Measurements from ENCODE around the gene OR8J3. TPM values are rescaled to one million over a fixed set of nuclear protein-coding genes. Genes with fewer than 3 reads are reported as not detected.

The OR8J3 gene
- total RNA-seq, 1 experiment from 2014 or later, result not detected

GRCh38 chr11:56122073-56122472, 17.9 kb downstream of the OR8J3 start, which contains the start of gene OR8H3:
Gene OR8H3 (plus strand): TSS chr11:56122373. CDS start chr11:56122373, 0 bp downstream.
- BruUV-seq (replicated peaks), result no TSS peak
- ChIA-PET POLR2A (ENCODE audit: unreplicated experiment) (no interaction called here), CTCF (no interaction called here)
- intact Hi-C loops (cut with micrococcal nuclease), result no loop called here
- H3K4me2 ChIP-seq (ENCODE audit: low read length), result no peak within 1 kb of the TSS
- no peak within 1 kb of the TSS for H3K27ac ChIP-seq (ENCODE audit: low read length)
- no peaks in the 10 kb centered on the region for H3K9me2 ChIP-seq (replicated peaks; ENCODE audit: low read length)
- no peak within 1 kb of the TSS for H2AFZ ChIP-seq (ENCODE audit: low read length)
- TF ChIP-seq EZH2phosphoT487 (IDR thresholded peaks at IDR 0.05; ENCODE audit: borderline replicate concordance, low read length) (no peak), EZH2 (IDR thresholded peaks at IDR 0.05; ENCODE audit: low read length, unreplicated experiment) (no peak), CTCF (conservative IDR thresholded peaks at IDR 0.05; ENCODE audit: low read depth, low read length) (no peak)
- H3K27me3 ChIP-seq (ENCODE audit: low read length), result no peaks in the 10 kb centered on the region
- H4K20me1 ChIP-seq (ENCODE audit: low read length), result no peaks in the 10 kb centered on the region
- no peaks in the 10 kb centered on the region for H3K4me1 ChIP-seq (ENCODE audit: insufficient read depth, low read length)
- H3K79me2 ChIP-seq (ENCODE audit: low read length), result no peaks in the 10 kb centered on the region
- DNase-seq (no peak), ATAC-seq (no peak)
- H3F3A ChIP-seq (ENCODE audit: low read length, unreplicated experiment), result no peaks in the 10 kb centered on the region
- H3K4me3 ChIP-seq (ENCODE audit: low read length), result no peak within 1 kb of the TSS
- 0 out of 2 replicates have a peak, but pooled peaks cover 3% of the 10 kb centered on the region for H3K9me3 ChIP-seq (ENCODE audit: low read length)
- no peaks in the 10 kb centered on the region for H3K36me3 ChIP-seq (ENCODE audit: low read depth, low read length)
- no peak within 1 kb of the TSS for H3K9ac ChIP-seq (ENCODE audit: low read length)

- TF ChIP-seq CTCF (conservative IDR thresholded peaks at IDR 0.05; ENCODE audit: low read depth, low read length), result no peak
- no peak for TF ChIP-seq EZH2phosphoT487 (IDR thresholded peaks at IDR 0.05; ENCODE audit: borderline replicate concordance, low read length)
- no peak for TF ChIP-seq EZH2 (IDR thresholded peaks at IDR 0.05; ENCODE audit: low read length, unreplicated experiment)
- no TSS peak for BruUV-seq (replicated peaks)
- Histone ChIP-seq H3K36me3 (ENCODE audit: low read depth, low read length) (no peaks in the 10 kb centered on the region), H3K9ac (ENCODE audit: low read length) (no peak within 1 kb of the TSS), H3K4me1 (ENCODE audit: insufficient read depth, low read length) (no peaks in the 10 kb centered on the region), H3K4me3 (ENCODE audit: low read length) (no peak within 1 kb of the TSS), H3K4me2 (ENCODE audit: low read length) (no peak within 1 kb of the TSS), H3K9me2 (replicated peaks; ENCODE audit: low read length) (no peaks in the 10 kb centered on the region), H3K27me3 (ENCODE audit: low read length) (no peaks in the 10 kb centered on the region), H3K79me2 (ENCODE audit: low read length) (no peaks in the 10 kb centered on the region), H3F3A (ENCODE audit: low read length, unreplicated experiment) (no peaks in the 10 kb centered on the region), H2AFZ (ENCODE audit: low read length) (no peak within 1 kb of the TSS), H4K20me1 (ENCODE audit: low read length) (no peaks in the 10 kb centered on the region), H3K27ac (ENCODE audit: low read length) (no peak within 1 kb of the TSS), H3K9me3 (ENCODE audit: low read length) (0 out of 2 replicates have a peak, but pooled peaks cover 3% of the 10 kb centered on the region)
- no peak for DNase-seq
- ATAC-seq, result no peak
- CTCF ChIA-PET, result no interaction called here
- intact Hi-C loops (cut with micrococcal nuclease), result no loop called here
- POLR2A ChIA-PET (ENCODE audit: unreplicated experiment), result no interaction called here
These were observed 36.7 kb downstream of the OR8J3 start, which contains the start of gene OR8H2 for GRCh38 chr11:56103210-56103737. Gene OR8H2 (plus strand): TSS chr11:56103687. CDS start chr11:56105043, 1,356 bp downstream.

GRCh38 chr11:56093008-56093407, 47.0 kb downstream of the OR8J3 start, which contains the start of gene OR8I2:
Gene OR8I2 (plus strand): TSS chr11:56093308. CDS start chr11:56093308, 0 bp downstream.
- no peak within 1 kb of the TSS for H3K4me3 ChIP-seq (ENCODE audit: low read length)
- no peaks in the 10 kb centered on the region; the same call in none of the 2 replicates for H3K9me3 ChIP-seq (ENCODE audit: low read length)
- no TSS peak for BruUV-seq (replicated peaks)
- no peaks in the 10 kb centered on the region for H3K9me2 ChIP-seq (replicated peaks; ENCODE audit: low read length)
- ChIA-PET POLR2A (ENCODE audit: unreplicated experiment) (no interaction called here), CTCF (no interaction called here)
- no peak within 1 kb of the TSS for H3K4me2 ChIP-seq (ENCODE audit: low read length)
- H3K36me3 ChIP-seq (ENCODE audit: low read depth, low read length), result no peaks in the 10 kb centered on the region
- no peaks in the 10 kb centered on the region for H3K4me1 ChIP-seq (ENCODE audit: insufficient read depth, low read length)
- no peaks in the 10 kb centered on the region for H3K27me3 ChIP-seq (ENCODE audit: low read length)
- no peak within 1 kb of the TSS for H3K9ac ChIP-seq (ENCODE audit: low read length)
- no peak for ATAC-seq
- intact Hi-C loops (cut with micrococcal nuclease), result no loop called here
- H3K27ac ChIP-seq (ENCODE audit: low read length), result no peak within 1 kb of the TSS
- DNase-seq, result no peak
- H3F3A ChIP-seq (ENCODE audit: low read length, unreplicated experiment), result no peaks in the 10 kb centered on the region
- H4K20me1 ChIP-seq (ENCODE audit: low read length), result no peaks in the 10 kb centered on the region
- H3K79me2 ChIP-seq (ENCODE audit: low read length), result no peaks in the 10 kb centered on the region
- TF ChIP-seq EZH2 (IDR thresholded peaks at IDR 0.05; ENCODE audit: low read length, unreplicated experiment), result no peak
- no peak for TF ChIP-seq EZH2phosphoT487 (IDR thresholded peaks at IDR 0.05; ENCODE audit: borderline replicate concordance, low read length)
- TF ChIP-seq CTCF (conservative IDR thresholded peaks at IDR 0.05; ENCODE audit: low read depth, low read length), result no peak
- H2AFZ ChIP-seq (ENCODE audit: low read length), result no peak within 1 kb of the TSS
